Measurements from ENCODE around the gene TOP2A. TPM values are rescaled to one million over a fixed set of nuclear protein-coding genes. Genes with fewer than 3 reads are reported as not detected.
A peak's percentile ranks its signal among the peaks of the same experiment; 100 is the strongest.
"Not testable (repeated sequence)": the region's sequence is repeated elsewhere in the genome, so short reads cannot be mapped to it uniquely, and the experiment has no call there.

The TOP2A gene
- total RNA-seq, 1 experiment from 2014 or later = 1,672 TPM

- intact Hi-C loops (cut with micrococcal nuclease; ENCODE audit: unreplicated experiment) = loop anchor here (1.0 to 10.0 kb wide), 7 partner anchors 57 to 793 kb away; partner anchors contain the start of genes ERBB2, IKZF3, LRRC3C and ORMDL3
- Mint-ChIP-seq H3K4me1 (ENCODE audit: low read depth, unreplicated experiment) (peaks cover 58% of the 10 kb centered on the region), H3K36me3 (ENCODE audit: insufficient read depth, unreplicated experiment) (peaks cover 91% of the 10 kb centered on the region), H3K27me3 (ENCODE audit: unreplicated experiment) (no peaks in the 10 kb centered on the region), H3K27ac (ENCODE audit: unreplicated experiment) (peak overlapping the region; percentile 37), H3K9me3 (ENCODE audit: low read depth, unreplicated experiment) (no peaks in the 10 kb centered on the region), H3K4me3 (ENCODE audit: low read depth, unreplicated experiment) (peak overlapping the region; percentile 96)
- CTCF ChIA-PET = interaction anchor here (0.5 to 18.0 kb wide), 60 partner anchors 7 to 1518 kb away, joined by 3 to 498 read pairs (median 6); partner anchors contain the start of genes GJD3, IGFBP4, IKZF3 and LRRC3C
- TF ChIP-seq CTCF (IDR thresholded peaks at IDR 0.05; ENCODE audit: unreplicated experiment) = no peak
- no TSS peak for BruUV-seq (replicated peaks)
- DNase-seq = no peak
Measured at GRCh38 chr17:40415390-40415789, 2.3 kb downstream of the TOP2A start.

- DNase-seq; H3K9me3 Mint-ChIP-seq (ENCODE audit: low read depth, unreplicated experiment); H3K27me3 Mint-ChIP-seq (ENCODE audit: unreplicated experiment); H3K27ac Mint-ChIP-seq (ENCODE audit: unreplicated experiment); BruUV-seq (replicated peaks); H3K4me3 Mint-ChIP-seq (ENCODE audit: low read depth, unreplicated experiment): not testable (repeated sequence)
- peaks cover 56% of the 10 kb centered on the region for H3K4me1 Mint-ChIP-seq (ENCODE audit: low read depth, unreplicated experiment)
- CTCF ChIA-PET = interaction anchor here (0.6 to 18.0 kb wide), 41 partner anchors 11 to 1280 kb away, joined by 3 to 498 read pairs (median 5); partner anchors contain the start of genes GJD3, IGFBP4, PSMD3 and RARA
- peaks cover 93% of the 10 kb centered on the region for H3K36me3 Mint-ChIP-seq (ENCODE audit: insufficient read depth, unreplicated experiment)
- intact Hi-C loops (cut with micrococcal nuclease; ENCODE audit: unreplicated experiment) = loop anchor here (10.0 kb wide), 1 partner anchor 570 kb away; no protein-coding TSS in a partner anchor
Measured at GRCh38 chr17:40414312-40414711, 3.4 kb downstream of the TOP2A start.

GRCh38 chr17:40412880-40413279 is 4.8 kb downstream of the TOP2A start:
- no peak for TF ChIP-seq CTCF (IDR thresholded peaks at IDR 0.05; ENCODE audit: unreplicated experiment)
- CTCF ChIA-PET = interaction anchor here (0.5 to 18.0 kb wide), 31 partner anchors 9 to 643 kb away, joined by 3 to 498 read pairs (median 4); partner anchors contain the start of genes IGFBP4 and PSMD3
- no peak overlapping the region for H3K4me3 Mint-ChIP-seq (ENCODE audit: low read depth, unreplicated experiment)
- no TSS peak for BruUV-seq (replicated peaks)
- H3K4me1 Mint-ChIP-seq (ENCODE audit: low read depth, unreplicated experiment) = peaks cover 43% of the 10 kb centered on the region
- no peaks in the 10 kb centered on the region for H3K9me3 Mint-ChIP-seq (ENCODE audit: low read depth, unreplicated experiment)
- no peaks in the 10 kb centered on the region for H3K27me3 Mint-ChIP-seq (ENCODE audit: unreplicated experiment)
- no peak for DNase-seq
- H3K36me3 Mint-ChIP-seq (ENCODE audit: insufficient read depth, unreplicated experiment) = peaks cover 96% of the 10 kb centered on the region
- intact Hi-C loops (cut with micrococcal nuclease; ENCODE audit: unreplicated experiment) = loop anchor here (10.0 kb wide), 1 partner anchor 568 kb away; no protein-coding TSS in a partner anchor
- peak overlapping the region; percentile 6 for H3K27ac Mint-ChIP-seq (ENCODE audit: unreplicated experiment)

- CTCF ChIA-PET = interaction anchor here (0.6 to 18.0 kb wide), 26 partner anchors 9 to 1266 kb away, joined by 3 to 498 read pairs (median 3); partner anchors contain the start of gene IGFBP4
- BruUV-seq (replicated peaks) = no TSS peak
- H3K9me3 Mint-ChIP-seq (ENCODE audit: low read depth, unreplicated experiment) = no peaks in the 10 kb centered on the region
- no peak for TF ChIP-seq CTCF (IDR thresholded peaks at IDR 0.05; ENCODE audit: unreplicated experiment)
- no peaks in the 10 kb centered on the region for H3K27me3 Mint-ChIP-seq (ENCODE audit: unreplicated experiment)
- peaks cover 41% of the 10 kb centered on the region for H3K4me1 Mint-ChIP-seq (ENCODE audit: low read depth, unreplicated experiment)
- peaks cover 96% of the 10 kb centered on the region for H3K36me3 Mint-ChIP-seq (ENCODE audit: insufficient read depth, unreplicated experiment)
- intact Hi-C loops (cut with micrococcal nuclease; ENCODE audit: unreplicated experiment) = loop anchor here (10.0 kb wide), 1 partner anchor 567 kb away; no protein-coding TSS in a partner anchor
- peak overlapping the region; percentile 3 for H3K27ac Mint-ChIP-seq (ENCODE audit: unreplicated experiment)
- no peak for DNase-seq
- no peak overlapping the region for H3K4me3 Mint-ChIP-seq (ENCODE audit: low read depth, unreplicated experiment)
Measured at GRCh38 chr17:40411821-40412220, 5.9 kb downstream of the TOP2A start.

- TF ChIP-seq CTCF (IDR thresholded peaks at IDR 0.05; ENCODE audit: unreplicated experiment) = no peak
- Mint-ChIP-seq H3K27me3 (ENCODE audit: unreplicated experiment) (no peaks in the 10 kb centered on the region), H3K4me1 (ENCODE audit: low read depth, unreplicated experiment) (peaks cover 24% of the 10 kb centered on the region), H3K36me3 (ENCODE audit: insufficient read depth, unreplicated experiment) (peaks cover 99% of the 10 kb centered on the region), H3K4me3 (ENCODE audit: low read depth, unreplicated experiment) (no peak overlapping the region), H3K27ac (ENCODE audit: unreplicated experiment) (peak overlapping the region; percentile 11), H3K9me3 (ENCODE audit: low read depth, unreplicated experiment) (no peaks in the 10 kb centered on the region)
- DNase-seq = no peak
- CTCF ChIA-PET = interaction anchor here (0.6 to 18.0 kb wide), 19 partner anchors 7 to 641 kb away, joined by 3 to 498 read pairs (median 4); partner anchors contain the start of genes PSMD3, TOP2A and WIPF2
- BruUV-seq (replicated peaks) = no TSS peak
- intact Hi-C loops (cut with micrococcal nuclease; ENCODE audit: unreplicated experiment) = loop anchor here (10.0 kb wide), 1 partner anchor 565 kb away; no protein-coding TSS in a partner anchor
Measured at GRCh38 chr17:40410082-40410481, 7.6 kb downstream of the TOP2A start.

- H3K9me3 Mint-ChIP-seq (ENCODE audit: low read depth, unreplicated experiment); H3K27ac Mint-ChIP-seq (ENCODE audit: unreplicated experiment); BruUV-seq (replicated peaks); H3K27me3 Mint-ChIP-seq (ENCODE audit: unreplicated experiment); H3K4me3 Mint-ChIP-seq (ENCODE audit: low read depth, unreplicated experiment); DNase-seq: not testable (repeated sequence)
- peaks cover 99% of the 10 kb centered on the region for H3K36me3 Mint-ChIP-seq (ENCODE audit: insufficient read depth, unreplicated experiment)
- H3K4me1 Mint-ChIP-seq (ENCODE audit: low read depth, unreplicated experiment) = peaks cover 23% of the 10 kb centered on the region
- CTCF ChIA-PET = interaction anchor here (0.5 to 3.7 kb wide), 11 partner anchors 8 to 178 kb away, joined by 3 to 30 read pairs (median 5); partner anchors contain the start of gene TOP2A
- intact Hi-C loops (cut with micrococcal nuclease; ENCODE audit: unreplicated experiment) = loop anchor here (10.0 kb wide), 1 partner anchor 305 kb away; no protein-coding TSS in a partner anchor
Measured at GRCh38 chr17:40409540-40409939, 8.2 kb downstream of the TOP2A start.
